Measurements from ENCODE around the gene RPS6KC1. TPM values are rescaled to one million over a fixed set of nuclear protein-coding genes. Genes with fewer than 3 reads are reported as not detected.

RPS6KC1 gene
- total RNA-seq, 1 experiment from 2014 or later, result 16.4 TPM

DNA sequence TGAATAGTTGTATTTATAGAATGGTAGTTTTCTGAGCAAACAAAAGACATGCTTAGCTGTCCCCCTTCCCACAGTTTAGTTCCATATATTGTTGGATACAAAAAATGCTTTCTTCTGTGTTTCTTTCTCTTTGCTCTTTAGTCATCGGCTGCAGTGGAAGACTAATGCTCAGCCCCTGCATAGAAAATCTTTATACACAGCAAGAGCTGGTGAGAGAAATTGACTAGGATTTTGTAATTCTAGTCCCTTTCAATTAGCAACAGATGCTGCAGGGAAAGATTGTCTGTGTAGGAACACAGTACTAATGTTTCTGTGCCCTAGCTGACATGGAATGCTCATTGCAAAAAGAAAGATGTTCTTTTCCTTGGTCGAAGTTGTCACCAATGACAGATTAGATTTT, 200.9 kb downstream of the RPS6KC1 start:
- no peak for TF ChIP-seq EZH2 (IDR thresholded peaks at IDR 0.05; ENCODE audit: low read depth)
- TF ChIP-seq, protein P1, sequence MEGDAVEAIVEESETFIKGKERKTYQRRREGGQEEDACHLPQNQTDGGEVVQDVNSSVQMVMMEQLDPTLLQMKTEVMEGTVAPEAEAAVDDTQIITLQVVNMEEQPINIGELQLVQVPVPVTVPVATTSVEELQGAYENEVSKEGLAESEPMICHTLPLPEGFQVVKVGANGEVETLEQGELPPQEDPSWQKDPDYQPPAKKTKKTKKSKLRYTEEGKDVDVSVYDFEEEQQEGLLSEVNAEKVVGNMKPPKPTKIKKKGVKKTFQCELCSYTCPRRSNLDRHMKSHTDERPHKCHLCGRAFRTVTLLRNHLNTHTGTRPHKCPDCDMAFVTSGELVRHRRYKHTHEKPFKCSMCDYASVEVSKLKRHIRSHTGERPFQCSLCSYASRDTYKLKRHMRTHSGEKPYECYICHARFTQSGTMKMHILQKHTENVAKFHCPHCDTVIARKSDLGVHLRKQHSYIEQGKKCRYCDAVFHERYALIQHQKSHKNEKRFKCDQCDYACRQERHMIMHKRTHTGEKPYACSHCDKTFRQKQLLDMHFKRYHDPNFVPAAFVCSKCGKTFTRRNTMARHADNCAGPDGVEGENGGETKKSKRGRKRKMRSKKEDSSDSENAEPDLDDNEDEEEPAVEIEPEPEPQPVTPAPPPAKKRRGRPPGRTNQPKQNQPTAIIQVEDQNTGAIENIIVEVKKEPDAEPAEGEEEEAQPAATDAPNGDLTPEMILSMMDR (conservative IDR thresholded peaks at IDR 0.05), result no peak
- intact Hi-C loops (cut with micrococcal nuclease; ENCODE audit: unreplicated experiment), result no loop called here
- ChIA-PET CTCF (no interaction called here), POLR2A (ENCODE audit: unreplicated experiment) (no interaction called here)
- no peak overlapping the region for H3K27ac ChIP-seq
- H3K4me1 ChIP-seq (replicated peaks; ENCODE audit: insufficient read depth), result no peaks in the 10 kb centered on the region
- H3K36me3 ChIP-seq (ENCODE audit: low read depth), result no peaks in the 10 kb centered on the region
- H3K9me2 ChIP-seq (ENCODE audit: insufficient read depth), result no peaks in the 10 kb centered on the region
- H4K20me1 ChIP-seq (ENCODE audit: insufficient read depth), result no peaks in the 10 kb centered on the region
- no peaks in the 10 kb centered on the region for H3K79me2 ChIP-seq (ENCODE audit: low read depth)
- H2AFZ ChIP-seq, result no peak overlapping the region
- no peak overlapping the region for H3K4me3 ChIP-seq
- DNase-seq, result no peak
- no peaks in the 10 kb centered on the region for H3K27me3 ChIP-seq (ENCODE audit: insufficient read depth, low read depth)
- no peak overlapping the region for H3K4me2 ChIP-seq
- H3K9me3 ChIP-seq (ENCODE audit: insufficient read depth, low read depth), result no peaks in the 10 kb centered on the region
- BruUV-seq (replicated peaks), result no TSS peak
- H3F3A ChIP-seq (ENCODE audit: insufficient read depth, low read depth), result no peaks in the 10 kb centered on the region

DNA sequence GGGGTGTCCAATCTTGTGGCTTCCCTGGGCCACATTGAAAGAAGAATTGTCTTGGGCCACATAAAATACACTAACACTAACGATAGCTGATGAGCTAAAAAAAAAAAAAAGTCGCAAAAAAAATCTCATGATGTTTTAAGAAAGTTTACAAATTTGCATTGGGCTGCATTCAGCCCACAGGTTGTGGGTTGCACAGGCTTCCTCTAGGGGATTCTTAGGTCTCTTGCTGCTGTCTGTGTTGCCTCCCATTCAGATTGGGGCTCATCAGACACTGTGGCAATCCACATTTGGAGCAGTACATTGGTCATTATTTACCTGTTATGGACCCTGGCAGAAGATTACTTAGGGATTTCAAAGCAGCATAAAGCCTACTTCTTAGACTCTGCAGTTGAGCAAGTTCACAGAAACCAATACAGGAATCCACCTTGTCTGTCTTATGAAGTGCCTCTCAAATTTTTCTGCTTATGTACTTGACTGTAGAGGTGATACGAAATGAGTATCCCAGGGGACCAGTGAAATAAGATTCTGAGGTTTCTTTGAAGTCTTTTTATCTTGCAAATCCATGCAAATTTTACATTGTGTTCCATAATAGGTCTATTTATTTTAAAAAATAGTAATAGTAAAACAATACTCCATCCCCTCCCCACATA, 205.5 kb downstream of the RPS6KC1 start:
- Histone ChIP-seq H2AFZ (no peak overlapping the region), H3K79me2 (ENCODE audit: low read depth) (no peaks in the 10 kb centered on the region), H3K9me3 (ENCODE audit: insufficient read depth, low read depth) (no peaks in the 10 kb centered on the region), H3K4me1 (replicated peaks; ENCODE audit: insufficient read depth) (no peaks in the 10 kb centered on the region), H3K9me2 (ENCODE audit: insufficient read depth) (no peaks in the 10 kb centered on the region), H3K4me3 (no peak overlapping the region), H3K27me3 (ENCODE audit: insufficient read depth, low read depth) (no peaks in the 10 kb centered on the region), H3F3A (ENCODE audit: insufficient read depth, low read depth) (no peaks in the 10 kb centered on the region), H4K20me1 (ENCODE audit: insufficient read depth) (no peaks in the 10 kb centered on the region), H3K4me2 (no peak overlapping the region), H3K27ac (no peak overlapping the region), H3K36me3 (ENCODE audit: low read depth) (no peaks in the 10 kb centered on the region)
- ChIA-PET CTCF (interaction anchor here (0.6 kb wide), 1 partner anchor 12 kb away, joined by 4 read pairs; no protein-coding TSS in a partner anchor), POLR2A (ENCODE audit: unreplicated experiment) (no interaction called here)
- TF ChIP-seq, protein P1 (conservative IDR thresholded peaks at IDR 0.05), result no peak
- TF ChIP-seq EZH2 (IDR thresholded peaks at IDR 0.05; ENCODE audit: low read depth), result no peak
- intact Hi-C loops (cut with micrococcal nuclease; ENCODE audit: unreplicated experiment), result no loop called here
- BruUV-seq (replicated peaks), result no TSS peak
- DNase-seq, result no peak

DNA sequence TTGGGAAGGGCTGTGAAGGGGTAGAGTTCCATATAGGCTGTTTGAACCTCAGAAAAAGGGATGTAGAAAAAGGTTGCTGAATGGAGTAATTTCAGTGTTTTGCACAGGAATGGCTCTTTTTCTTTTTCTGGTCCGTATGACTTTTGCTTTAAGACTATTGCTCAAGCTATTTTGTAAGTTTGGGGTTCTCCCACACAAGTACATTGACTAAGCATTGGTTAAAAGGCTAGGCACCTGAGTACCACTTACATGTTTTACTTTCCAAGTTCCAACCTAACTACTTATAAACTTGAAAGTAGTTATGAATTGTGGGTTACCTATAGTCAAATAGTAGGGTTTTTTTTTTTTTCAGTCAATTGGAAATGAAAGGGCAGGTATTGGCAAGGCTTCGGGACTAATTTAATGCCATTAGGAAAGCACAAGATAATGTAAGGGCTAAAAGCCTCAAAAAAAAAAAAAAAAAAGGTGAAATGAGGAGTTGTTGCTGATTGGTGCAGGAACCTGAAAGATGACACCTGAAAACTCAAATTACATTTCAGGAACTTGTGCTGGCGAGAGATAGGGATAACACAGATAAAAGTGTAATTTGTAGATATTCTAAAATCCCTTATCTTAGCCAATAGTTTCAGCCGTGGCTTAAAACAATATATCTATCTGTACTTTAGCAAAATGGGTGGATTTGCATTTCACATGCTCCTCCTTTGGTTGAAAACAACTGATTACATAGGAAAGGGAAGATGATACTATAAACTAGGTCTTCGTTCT, 209.5 kb downstream of the RPS6KC1 start:
- POLR2A ChIA-PET (ENCODE audit: unreplicated experiment), result no interaction called here
- CTCF ChIA-PET, result no interaction called here
- intact Hi-C loops (cut with micrococcal nuclease; ENCODE audit: unreplicated experiment), result no loop called here

More for the DNA sequence above, 209.5 kb downstream of the RPS6KC1 start:
- no peaks in the 10 kb centered on the region for H3K36me3 ChIP-seq (ENCODE audit: low read depth)
- no peaks in the 10 kb centered on the region for H3K4me1 ChIP-seq (replicated peaks; ENCODE audit: insufficient read depth)
- H3K4me2 ChIP-seq, result no peak overlapping the region
- H3K79me2 ChIP-seq (ENCODE audit: low read depth), result no peaks in the 10 kb centered on the region
- no peak overlapping the region for H3K4me3 ChIP-seq
- no TSS peak for BruUV-seq (replicated peaks)
- H3K27me3 ChIP-seq (ENCODE audit: insufficient read depth, low read depth), result no peaks in the 10 kb centered on the region
- DNase-seq, result no peak
- H3F3A ChIP-seq (ENCODE audit: insufficient read depth, low read depth), result no peaks in the 10 kb centered on the region
- no peak overlapping the region for H3K27ac ChIP-seq
- H3K9me2 ChIP-seq (ENCODE audit: insufficient read depth), result no peaks in the 10 kb centered on the region
- H4K20me1 ChIP-seq (ENCODE audit: insufficient read depth), result no peaks in the 10 kb centered on the region
- no peaks in the 10 kb centered on the region for H3K9me3 ChIP-seq (ENCODE audit: insufficient read depth, low read depth)
- no peak overlapping the region for H2AFZ ChIP-seq
- TF ChIP-seq, protein P1 (conservative IDR thresholded peaks at IDR 0.05), result no peak
- TF ChIP-seq EZH2 (IDR thresholded peaks at IDR 0.05; ENCODE audit: low read depth), result no peak

All from PC-9 (cell line).